Raji (cell line): Measurements from ENCODE around the gene DENND1A.

Experiments
- POLR2A ChIP-seq: IDR thresholded peaks from 2 replicates; pipeline ENCODE4 v1.6.1; 2011; ENCODE audit warnings: low read depth, low read length, control low read depth; ENCODE audit not compliant: insufficient read depth

The DENND1A gene

DNA sequence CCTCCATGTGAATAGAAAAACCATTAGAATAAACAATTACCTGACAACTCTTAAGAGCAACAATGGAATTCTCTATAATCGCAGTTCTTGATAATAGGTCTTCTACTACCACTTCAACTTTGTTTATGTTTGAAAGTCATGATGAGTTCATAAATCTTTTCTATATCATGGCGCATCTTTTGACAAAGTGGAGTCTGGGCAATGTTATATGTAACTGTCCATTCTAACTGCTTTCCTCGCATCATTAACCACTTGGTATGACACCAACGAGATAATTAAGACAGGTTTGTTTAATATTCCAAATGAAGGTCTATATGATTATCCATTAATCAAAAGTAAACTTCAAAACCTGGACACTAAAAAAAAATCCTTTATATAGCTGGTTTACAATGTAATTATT is 272.0 kb downstream of the DENND1A start:
- no peak for TF ChIP-seq POLR2A

DNA sequence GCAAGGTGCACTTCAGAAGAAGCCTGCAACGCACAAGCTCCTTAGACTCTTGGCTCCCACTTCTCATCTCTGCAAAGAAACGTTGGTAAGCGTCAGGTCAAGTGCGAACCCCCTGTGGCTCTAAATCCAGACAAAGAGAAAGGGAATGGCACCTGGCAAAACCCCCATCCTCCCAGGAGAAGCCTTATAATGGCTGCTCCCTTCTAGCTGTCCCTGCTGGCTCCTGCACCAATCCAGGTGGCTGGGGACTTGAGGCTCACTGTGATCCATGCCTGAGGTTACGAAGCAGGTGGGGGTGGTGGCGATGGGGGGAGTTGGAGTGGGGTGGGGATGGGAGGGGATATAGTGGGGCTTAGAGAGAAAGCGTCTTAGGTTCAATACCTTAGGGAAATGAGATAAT is 272.8 kb downstream of the DENND1A start:
- TF ChIP-seq POLR2A = no peak

DNA sequence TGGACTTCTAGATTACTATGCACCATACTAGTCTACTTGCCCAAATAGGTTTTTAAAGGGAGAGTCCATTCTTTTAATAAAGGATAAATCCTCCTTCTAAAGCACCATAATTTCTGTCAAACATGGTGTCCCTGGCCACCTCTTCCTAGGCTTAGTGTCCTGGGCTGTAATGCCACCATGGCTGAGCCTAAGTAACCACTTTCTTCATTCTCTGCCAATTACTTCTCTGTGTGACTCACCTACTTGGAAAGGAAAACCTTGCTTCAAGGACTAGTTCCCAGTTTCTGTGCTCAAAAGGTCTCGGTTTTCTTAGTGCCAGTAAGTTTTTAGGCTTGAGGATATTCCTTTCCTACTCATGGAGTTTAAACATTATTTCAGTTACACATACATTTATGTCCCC is 273.4 kb downstream of the DENND1A start:
- TF ChIP-seq POLR2A = no peak

DNA sequence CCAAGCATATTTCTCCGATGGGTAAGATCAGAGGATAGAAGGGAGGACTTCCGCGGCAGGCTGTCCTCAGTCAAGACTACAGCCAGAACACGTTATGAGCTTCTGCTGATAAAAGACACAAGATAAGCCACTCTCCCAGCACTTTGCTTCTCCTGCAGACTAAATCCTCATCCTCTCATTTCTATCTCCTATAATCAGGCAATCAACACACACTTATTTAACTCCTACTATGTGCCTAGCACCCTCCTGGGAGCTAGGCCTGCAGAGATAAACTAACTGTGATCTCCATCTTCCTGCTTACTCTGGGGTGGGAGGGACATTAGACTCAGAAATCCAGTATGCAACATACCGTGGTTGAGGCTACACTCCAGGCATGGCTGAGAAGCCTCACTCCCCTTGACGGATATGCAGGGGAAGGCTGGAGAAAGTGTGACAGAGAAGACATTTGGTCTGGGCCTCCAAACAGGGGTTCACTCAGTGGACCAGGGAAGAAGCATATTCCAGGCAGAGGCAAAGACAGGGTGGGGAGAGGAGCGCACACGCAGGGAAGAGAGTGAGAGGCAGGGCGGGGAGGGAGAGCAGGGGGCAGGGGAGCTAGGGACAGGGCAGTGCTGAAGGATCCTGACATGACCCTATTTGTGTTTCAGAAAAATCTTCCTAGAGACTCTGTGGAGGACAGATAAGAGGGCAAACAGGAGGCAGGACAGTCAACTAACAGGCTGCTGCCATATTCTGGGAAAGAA is 274.1 kb downstream of the DENND1A start:
- TF ChIP-seq POLR2A = no peak

DNA sequence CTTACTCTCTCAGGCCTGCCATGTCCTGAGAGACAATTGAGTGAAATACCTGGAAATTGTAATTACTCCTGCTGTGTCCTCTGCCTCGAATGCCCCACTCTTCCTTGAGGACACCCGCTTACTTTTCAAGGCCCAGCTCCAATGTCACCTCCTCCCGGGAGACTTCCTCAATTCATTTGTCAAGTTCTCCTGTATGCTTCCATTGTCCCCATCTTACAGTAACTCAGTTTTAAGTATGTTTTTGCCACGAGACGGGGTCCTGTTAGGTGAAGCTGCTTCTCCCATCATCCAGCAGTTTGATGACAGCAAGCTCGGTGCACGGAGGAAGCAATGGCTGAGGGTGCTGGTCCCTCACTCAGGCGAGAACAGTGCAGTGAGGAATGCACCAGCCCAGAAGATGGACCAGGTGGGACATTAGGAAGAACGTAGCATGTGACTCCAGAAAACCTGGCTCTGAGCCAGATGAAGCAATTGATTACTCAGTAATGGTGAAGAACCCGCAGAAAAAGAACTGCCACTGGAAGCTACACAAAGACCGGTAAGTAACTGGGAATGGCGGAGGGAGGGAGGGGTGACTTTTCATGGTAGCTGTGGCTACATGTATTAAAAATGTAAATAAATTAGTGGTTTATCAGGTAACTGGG is 274.8 kb downstream of the DENND1A start:
- TF ChIP-seq POLR2A = no peak

DNA sequence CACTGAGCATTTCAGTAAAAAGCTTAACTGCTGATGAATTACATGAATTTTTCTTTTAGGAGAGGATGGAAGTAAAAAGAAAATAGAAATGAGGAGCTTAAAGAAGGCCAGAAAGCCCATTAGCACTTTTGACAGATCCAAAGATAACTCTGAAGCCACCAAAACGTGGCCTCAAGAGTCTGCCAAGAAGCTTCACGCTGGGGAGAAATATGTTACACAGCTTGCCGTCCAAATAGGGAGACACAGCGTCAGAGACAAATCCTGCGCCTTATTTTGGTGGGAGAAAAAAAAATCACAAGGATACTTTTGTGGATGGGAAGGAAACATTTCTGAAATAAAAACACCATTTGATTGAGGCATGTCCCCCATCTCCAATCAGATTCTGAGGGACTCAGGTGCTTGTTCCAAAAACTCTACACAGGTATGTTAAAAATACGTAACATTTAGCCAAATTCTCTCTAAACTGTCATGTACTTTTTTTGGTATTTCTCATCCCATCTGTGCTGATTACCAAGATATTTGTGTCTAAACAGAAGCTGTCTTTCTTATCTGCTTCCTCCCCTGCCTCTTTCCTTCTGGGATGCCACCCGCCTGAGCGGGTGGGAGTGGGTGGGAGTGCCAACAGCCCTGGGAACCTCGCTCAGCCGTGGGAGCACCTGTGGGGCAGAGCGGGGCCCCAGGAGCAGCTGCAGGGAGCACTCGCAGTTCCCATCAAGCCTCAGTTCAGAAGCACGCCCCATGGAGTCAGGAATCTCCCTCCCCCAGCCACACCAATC is 275.5 kb downstream of the DENND1A start:
- TF ChIP-seq POLR2A = no peak

DNA sequence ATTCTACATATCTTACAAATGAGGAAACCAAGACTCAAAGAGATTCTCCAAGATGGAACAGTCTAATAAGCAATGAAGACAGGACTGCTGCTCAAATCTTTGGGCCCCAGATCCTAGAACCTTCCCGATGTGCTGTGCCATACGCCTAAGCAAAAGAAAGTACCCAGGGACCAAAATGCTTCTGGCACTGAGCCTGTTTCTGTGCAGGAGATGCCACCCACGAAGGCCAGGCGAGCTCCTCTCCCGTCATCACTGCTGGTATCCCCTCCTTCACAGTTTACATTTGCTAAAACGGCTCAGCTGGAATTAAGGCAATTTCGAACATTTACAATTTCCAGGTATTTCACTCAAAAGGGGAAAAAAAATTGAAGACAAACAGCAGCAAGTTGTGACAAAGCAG is 277.5 kb downstream of the DENND1A start:
- no peak for TF ChIP-seq POLR2A

DNA sequence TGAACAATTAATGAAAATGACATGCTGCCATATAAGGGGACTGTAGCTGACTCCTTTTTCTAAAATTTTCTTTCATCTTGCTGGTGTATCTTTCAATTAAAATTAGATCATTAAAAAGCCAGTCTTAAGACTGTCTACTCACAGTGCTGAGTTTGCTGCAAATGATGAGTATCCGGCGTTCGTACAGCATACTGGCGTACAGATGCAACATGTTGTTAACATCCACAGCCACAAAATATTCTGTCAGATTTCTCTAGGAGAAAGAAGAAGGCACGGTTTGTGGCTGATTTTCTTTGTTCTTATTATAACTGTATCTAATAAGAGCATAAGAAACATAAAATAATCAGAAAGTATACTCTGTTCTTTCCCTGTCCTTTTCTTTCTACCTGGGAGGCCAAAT is 278.1 kb downstream of the DENND1A start:
- no peak for TF ChIP-seq POLR2A

DNA sequence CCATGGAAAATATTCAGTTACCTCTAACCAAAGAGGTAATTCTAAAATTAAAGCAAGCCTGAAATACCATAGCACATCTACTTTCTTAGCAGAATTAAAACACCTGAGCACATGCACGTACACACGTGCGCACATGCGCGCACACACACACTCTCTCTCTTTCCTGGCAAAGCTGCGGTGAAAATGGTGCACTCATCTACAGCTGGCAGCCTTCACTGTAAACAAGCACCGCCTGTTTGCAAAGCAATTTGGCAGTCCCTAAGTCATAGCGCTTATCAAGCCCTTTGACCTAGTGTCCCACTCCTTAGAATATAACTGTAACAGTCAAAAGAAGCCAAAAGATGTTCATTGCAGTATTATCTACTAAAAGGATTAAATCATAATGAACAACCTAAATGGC is 278.7 kb downstream of the DENND1A start:
- no peak for TF ChIP-seq POLR2A

DNA sequence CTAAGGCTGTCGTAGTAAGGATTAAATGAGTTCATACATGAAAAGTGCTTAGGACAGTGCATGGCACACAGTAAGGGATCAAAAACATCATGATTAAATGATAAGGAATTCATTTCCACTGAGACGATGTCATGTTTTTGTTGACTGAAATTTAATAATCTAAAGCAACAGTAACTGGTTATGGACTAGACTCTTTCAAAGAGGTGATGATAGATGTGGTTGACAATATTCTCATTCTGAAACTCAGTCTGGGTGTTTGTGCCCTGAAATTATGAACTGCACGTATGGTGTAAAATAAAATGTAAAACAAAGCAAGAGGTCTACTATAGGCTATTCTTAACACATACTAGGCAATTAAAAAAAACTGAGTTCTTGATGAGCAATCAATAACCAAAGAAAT is 280.0 kb downstream of the DENND1A start:
- TF ChIP-seq POLR2A = no peak

DNA sequence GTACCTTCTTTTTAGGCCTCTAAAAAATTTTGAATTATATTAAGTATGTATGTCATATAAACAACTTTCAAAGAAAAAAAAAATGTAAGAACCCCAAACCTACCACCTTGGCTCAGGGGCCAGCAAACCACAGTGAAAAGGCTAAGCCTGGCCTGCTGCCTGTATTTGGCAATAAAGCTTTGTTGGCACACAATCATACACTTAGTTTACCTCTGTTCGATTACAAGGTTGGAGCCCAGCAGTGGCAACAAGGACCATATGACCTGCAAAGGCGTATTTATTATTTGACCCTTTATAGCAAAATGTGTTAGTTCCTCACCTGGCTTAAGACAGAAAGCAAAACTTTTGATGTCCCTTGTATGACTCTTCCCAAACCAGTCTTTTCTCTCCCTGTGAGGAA is 282.8 kb downstream of the DENND1A start:
- TF ChIP-seq POLR2A = no peak

DNA sequence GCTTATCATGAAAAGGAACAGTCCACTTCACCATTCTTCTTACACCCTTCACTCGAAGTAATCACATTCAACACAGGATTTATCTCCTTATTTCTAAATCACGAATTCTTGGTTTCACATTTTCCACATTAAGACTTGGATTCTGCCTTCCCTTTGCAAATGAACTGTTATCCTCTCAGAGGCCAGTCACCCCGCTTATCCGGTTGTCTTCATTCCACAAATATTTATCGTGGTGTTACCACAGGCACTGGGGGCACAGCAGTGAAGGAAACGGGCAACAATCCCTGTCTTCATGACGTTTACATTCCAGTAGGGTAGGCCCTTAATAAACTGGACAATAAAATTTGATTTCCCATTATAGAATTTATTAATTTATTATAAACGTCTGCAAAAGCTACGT is 284.2 kb downstream of the DENND1A start:
- no peak for TF ChIP-seq POLR2A

DNA sequence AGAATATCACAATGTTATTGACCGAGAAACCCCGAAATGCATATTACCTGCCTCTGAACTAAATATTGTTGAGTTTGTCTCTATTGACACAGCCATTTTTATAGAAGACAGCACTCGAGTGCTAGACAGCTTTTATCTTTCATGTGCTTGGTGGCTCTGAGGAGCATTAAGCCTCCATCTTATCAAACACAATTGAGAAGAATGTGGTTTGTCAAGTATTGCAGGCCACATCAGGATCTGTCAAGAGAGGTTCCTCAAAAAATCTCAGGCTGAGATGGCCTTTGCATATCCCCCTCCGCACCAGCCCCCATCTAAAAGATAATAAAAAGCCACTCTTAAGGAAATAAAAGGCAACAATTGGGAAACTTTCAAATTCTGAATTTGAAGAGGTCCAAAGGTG is 284.8 kb downstream of the DENND1A start:
- no peak for TF ChIP-seq POLR2A

DNA sequence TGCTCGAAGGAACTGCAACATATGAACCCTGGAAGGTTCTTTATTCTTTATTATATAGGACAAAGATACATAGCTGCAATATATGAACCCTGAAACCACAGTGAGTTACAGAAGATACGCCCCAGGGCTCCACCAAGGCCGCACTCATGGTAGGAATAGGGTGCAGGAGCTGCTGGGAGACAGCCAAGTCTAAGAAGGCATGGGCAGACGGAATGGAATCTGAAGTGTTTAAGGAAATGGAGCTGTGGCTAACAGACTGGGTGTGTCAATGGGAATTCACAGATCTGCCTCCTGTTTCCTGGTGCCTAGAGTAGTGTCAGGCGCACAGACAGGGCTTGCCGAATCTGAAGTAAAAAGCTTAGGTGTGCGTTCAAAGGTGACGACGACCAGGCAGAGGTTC is 286.4 kb downstream of the DENND1A start:
- no peak for TF ChIP-seq POLR2A

DNA sequence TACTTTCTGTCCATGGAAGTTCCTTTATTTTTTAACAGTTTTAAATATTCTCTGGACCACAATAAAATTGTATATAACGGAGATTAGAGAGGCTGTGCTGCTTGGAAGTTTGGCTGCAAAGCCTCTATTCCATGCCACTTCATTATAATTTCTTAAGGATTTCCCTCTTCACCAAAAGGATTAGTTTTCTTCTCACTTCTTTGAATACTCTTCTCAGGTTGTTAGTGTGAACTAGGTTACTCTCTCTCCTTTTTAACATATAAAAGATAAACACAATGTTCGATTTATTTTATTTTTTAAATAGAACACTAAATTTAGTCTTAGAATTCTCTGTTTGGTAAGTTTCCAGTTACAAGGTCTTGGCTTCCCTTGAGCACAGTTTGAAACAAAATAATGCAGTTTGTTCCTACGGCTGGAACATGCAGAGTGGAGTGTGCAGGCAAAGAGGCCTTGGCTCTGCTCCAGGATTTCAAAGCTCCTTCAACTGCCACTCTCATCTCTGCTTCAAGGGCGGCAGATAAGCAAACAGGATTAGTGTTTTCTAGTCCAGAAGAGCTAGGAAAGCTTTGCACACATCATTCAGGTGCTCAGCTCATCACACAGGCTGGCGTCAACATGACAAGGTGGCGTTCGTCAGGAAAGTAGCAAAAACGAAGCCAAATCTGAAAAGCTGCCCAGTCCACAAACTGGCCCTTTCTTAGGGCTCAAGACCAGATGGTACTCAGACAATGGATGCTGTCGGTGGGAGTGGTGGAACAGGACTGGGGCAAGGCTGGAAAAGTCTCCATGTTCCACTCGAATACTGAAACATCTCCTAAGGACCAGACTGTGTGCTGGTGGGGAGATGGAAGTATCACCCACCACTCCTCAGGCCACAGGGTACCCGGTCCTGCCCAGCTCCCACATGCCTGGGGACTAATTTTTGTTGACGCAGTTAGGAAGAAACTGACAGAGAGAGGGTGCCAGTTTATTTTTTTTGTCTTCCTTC is 287.3 kb downstream of the DENND1A start:
- no peak for TF ChIP-seq POLR2A

DNA sequence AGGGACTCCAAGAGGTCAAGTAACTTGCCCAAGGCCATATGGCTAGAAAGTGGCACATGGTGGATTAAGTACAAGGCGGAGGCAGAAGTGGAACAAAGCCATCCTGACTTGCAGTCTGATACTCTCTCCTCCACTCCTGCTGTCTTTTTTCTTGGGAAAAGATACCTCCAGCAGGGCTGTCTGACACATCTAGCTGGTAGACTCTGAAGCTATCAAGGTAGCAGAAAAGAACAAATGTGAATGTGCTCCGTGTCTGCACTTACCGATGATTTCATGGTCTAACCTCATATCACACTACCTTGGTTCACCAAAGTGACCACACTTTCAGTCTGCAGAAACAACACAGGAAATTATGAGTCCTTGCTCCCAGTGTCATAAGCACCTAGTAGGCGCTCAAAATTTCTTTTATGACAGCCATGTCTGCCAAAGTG is 289.1 kb downstream of the DENND1A start:
- no peak for TF ChIP-seq POLR2A

DNA sequence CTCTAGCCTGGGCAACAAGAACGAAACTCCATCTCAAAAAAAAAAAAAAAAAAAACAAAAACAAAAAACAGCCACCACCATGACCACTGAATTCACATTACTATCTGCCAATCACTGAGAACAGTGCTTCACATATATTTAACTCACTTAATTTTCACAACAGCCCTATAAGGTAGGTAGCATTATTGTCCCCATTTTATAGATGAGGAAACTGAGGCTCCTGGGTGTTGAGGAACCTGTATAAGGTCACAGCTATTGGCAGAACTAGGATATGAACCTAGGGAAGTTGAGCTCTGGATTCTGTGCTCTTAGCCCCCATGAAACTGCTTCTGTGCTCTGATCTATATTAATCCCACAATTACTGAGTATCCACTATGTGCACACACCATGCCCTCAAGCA is 290.2 kb downstream of the DENND1A start:
- no peak for TF ChIP-seq POLR2A
